Endothelial cell (in vitro differentiated cells): ENCODE measurements around the gene NCOA1. TPM values are rescaled to one million over a fixed set of nuclear protein-coding genes. Genes with fewer than 3 reads are reported as not detected.

Experiments used
- DNase-seq: peaks from one replicate; pipeline ENCODE4 v3.0.0; 2021; ENCODE audit warnings: low spot score
- H3K27ac Mint-ChIP-seq: one replicate; pipeline ENCODE4 v1.8.0; 2021; ENCODE audit warnings: mixed read lengths, inconsistent platforms; ENCODE audit not compliant: unreplicated experiment
- H3K27me3 Mint-ChIP-seq: one replicate; pipeline ENCODE4 v1.8.0; 2021; ENCODE audit warnings: mild to moderate bottlenecking, moderate library complexity, mixed read lengths, inconsistent platforms; ENCODE audit not compliant: unreplicated experiment
- H3K36me3 Mint-ChIP-seq: one replicate; pipeline ENCODE4 v1.8.0; 2021; ENCODE audit warnings: mild to moderate bottlenecking, low read depth, mixed read lengths, inconsistent platforms; ENCODE audit not compliant: unreplicated experiment
- H3K4me1 Mint-ChIP-seq: one replicate; pipeline ENCODE4 v1.8.0; 2021; ENCODE audit warnings: mild to moderate bottlenecking, mixed read lengths, inconsistent platforms; ENCODE audit not compliant: unreplicated experiment
- H3K4me3 Mint-ChIP-seq: one replicate; pipeline ENCODE4 v1.8.0; 2021; ENCODE audit warnings: mild to moderate bottlenecking, mixed read lengths, inconsistent platforms; ENCODE audit not compliant: unreplicated experiment
- H3K9me3 Mint-ChIP-seq: one replicate; pipeline ENCODE4 v1.8.0; 2021; ENCODE audit warnings: mixed read lengths, inconsistent platforms; ENCODE audit not compliant: unreplicated experiment
- CTCF ChIP-seq: fragments of 200-600 bp; sonication (generic); IDR thresholded peaks from one replicate; pipeline ENCODE4 v1.5.0; 2021; ENCODE audit warnings: antibody characterized with exemption; ENCODE audit not compliant: unreplicated experiment
- total RNA-seq: library from RNA; stranded (reverse); fragmentation: NEBNext Ultra II Directional; extraction: Animal tissue kit (Norgen Biotek cat#: 25700); gene quantifications from one replicate; pipeline ENCODE4 v1.2.1, GENCODE V29; 2021; ENCODE audit not compliant: unreplicated experiment

Gene NCOA1
- total RNA-seq, 1 donor from 2014 or later = 47.4 TPM

DNA sequence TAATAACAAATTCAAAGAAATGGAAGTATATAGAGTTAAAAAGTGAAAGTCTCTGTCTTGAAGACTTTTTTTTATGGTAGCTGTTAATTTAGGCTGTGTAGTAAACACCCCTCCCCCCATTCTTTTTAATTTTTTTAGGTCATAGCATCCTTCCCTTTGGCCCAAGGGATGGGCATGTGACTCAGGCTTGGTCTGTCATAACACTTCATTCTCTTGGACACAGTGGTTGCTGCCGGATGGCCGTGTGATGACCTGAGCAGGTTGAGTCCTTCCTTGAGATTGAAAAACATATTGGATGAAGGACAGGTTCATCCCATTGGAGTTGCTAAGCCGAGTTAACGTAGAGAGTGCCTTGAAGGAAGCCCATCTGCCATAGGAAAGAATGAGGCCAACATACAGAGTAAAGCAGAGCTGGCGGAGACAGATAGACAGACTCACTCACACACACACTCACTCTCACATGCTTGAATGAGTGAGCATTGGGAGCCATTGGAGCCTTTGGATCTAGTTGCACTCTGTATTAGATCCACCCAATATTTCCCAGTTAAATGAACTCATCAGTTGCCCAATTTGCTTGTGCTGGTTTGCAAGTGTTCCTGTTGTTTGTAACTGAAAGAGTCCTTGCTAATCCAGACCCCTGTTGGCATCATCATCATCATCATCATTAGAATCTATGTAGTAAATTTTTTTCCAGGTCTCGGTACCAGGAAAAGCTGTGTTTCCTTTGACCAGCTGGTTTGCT, 14.7 kb downstream of the NCOA1 start:
- no peaks in the 10 kb centered on the region for H3K36me3 Mint-ChIP-seq
- no peak for TF ChIP-seq CTCF
- no peak overlapping the region for H3K27ac Mint-ChIP-seq
- no peaks in the 10 kb centered on the region for H3K27me3 Mint-ChIP-seq
- no peaks in the 10 kb centered on the region for H3K9me3 Mint-ChIP-seq
- peaks cover 5% of the 10 kb centered on the region for H3K4me1 Mint-ChIP-seq
- no peak overlapping the region for H3K4me3 Mint-ChIP-seq
- no peak for DNase-seq

DNA sequence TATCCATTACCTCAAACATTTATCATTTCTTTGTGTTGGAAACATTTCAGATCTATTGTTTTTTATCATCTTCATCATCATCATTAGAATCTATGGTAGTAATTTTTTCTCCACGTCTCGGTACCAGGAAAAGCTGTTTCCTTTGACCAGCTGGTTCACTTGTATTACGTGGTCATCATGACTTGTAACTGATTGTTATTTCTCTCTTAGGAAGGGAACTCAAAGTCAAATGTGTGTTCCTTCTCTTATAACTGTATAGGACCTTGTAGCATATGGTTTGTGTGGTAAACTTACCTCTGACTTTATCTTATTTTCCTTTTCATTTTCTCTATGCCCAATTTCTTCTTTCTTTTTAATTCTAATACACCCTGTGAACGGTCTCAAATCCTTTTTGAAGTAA, 16.5 kb downstream of the NCOA1 start:
- no peaks in the 10 kb centered on the region for H3K9me3 Mint-ChIP-seq
- no peak overlapping the region for H3K4me3 Mint-ChIP-seq
- no peaks in the 10 kb centered on the region for H3K27me3 Mint-ChIP-seq
- no peak for TF ChIP-seq CTCF
- H3K4me1 Mint-ChIP-seq = peaks cover 5% of the 10 kb centered on the region
- no peak overlapping the region for H3K27ac Mint-ChIP-seq
- no peak for DNase-seq
- H3K36me3 Mint-ChIP-seq = no peaks in the 10 kb centered on the region

- Mint-ChIP-seq H3K27me3 (no peaks in the 10 kb centered on the region), H3K4me1 (peaks cover 5% of the 10 kb centered on the region), H3K9me3 (no peaks in the 10 kb centered on the region), H3K27ac (no peak overlapping the region), H3K36me3 (no peaks in the 10 kb centered on the region), H3K4me3 (no peak overlapping the region)
- DNase-seq = no peak
- no peak for TF ChIP-seq CTCF
These were observed 17.8 kb downstream of the NCOA1 start for GRCh38 chr2:24508878-24509277.

GRCh38 chr2:24509425-24509824, 18.4 kb downstream of the NCOA1 start:
- Mint-ChIP-seq H3K4me1 (peaks cover 5% of the 10 kb centered on the region), H3K36me3 (no peaks in the 10 kb centered on the region), H3K9me3 (no peaks in the 10 kb centered on the region), H3K4me3 (no peak overlapping the region), H3K27me3 (no peaks in the 10 kb centered on the region), H3K27ac (no peak overlapping the region)
- no peak for DNase-seq
- TF ChIP-seq CTCF = no peak

- Mint-ChIP-seq H3K4me1 (peaks cover 5% of the 10 kb centered on the region), H3K27me3 (no peaks in the 10 kb centered on the region), H3K27ac (no peak overlapping the region), H3K9me3 (no peaks in the 10 kb centered on the region), H3K4me3 (no peak overlapping the region), H3K36me3 (no peaks in the 10 kb centered on the region)
- TF ChIP-seq CTCF = no peak
- DNase-seq = no peak
These were observed 18.8 kb downstream of the NCOA1 start for GRCh38 chr2:24509840-24510239.
